Measurements from ENCODE around the gene ARHGAP6. TPM values are rescaled to one million over a fixed set of nuclear protein-coding genes. Genes with fewer than 3 reads are reported as not detected.

The ARHGAP6 gene
- total and polyA plus RNA-seq, 2 donors from 2014 or later, result 6.0 to 20.4 TPM

GRCh38 chrX:11111947-11112346, 553.8 kb downstream of the ARHGAP6 start:
- Histone ChIP-seq H3K9me3 (ENCODE audit: control insufficient read depth in 2 of 3, insufficient read depth in 1 of 3, low read length in 3 of 3) (no peaks in the 10 kb centered on the region), H3K27ac (ENCODE audit: low read depth in 2 of 2, low read length in 2 of 2) (peak overlapping the region; percentile 76 to 83), H3K36me3 (ENCODE audit: control insufficient read depth in 2 of 3, insufficient read depth in 3 of 3, low read length in 3 of 3) (peaks cover 0 to 30% (median 3%) of the 10 kb centered on the region in 3 donors), H3K4me3 (ENCODE audit: low read length in 3 of 3) (peak overlapping the region; percentile 71 to 80 (median 79)), H3K9ac (ENCODE audit: low read length in 3 of 3) (peak overlapping the region; percentile 65 to 86 (median 73)), H3K4me1 (ENCODE audit: control insufficient read depth in 2 of 3, insufficient read depth in 2 of 3, low read depth in 1 of 3, low read length in 3 of 3) (peaks cover 0 to 2% (median 0%) of the 10 kb centered on the region in 3 donors), H3K27me3 (ENCODE audit: control insufficient read depth, insufficient read depth, low read length) (no peaks in the 10 kb centered on the region)
- TF ChIP-seq CTCF (IDR thresholded peaks at IDR 0.05; ENCODE audit: borderline replicate concordance, extremely low read depth, insufficient read depth), result no peak
- intact Hi-C loops (cut with DNase I), result no loop called here
- FAIRE-seq (no peak), DNase-seq (peak in 1 of 5 donors; percentile 6)

GRCh38 chrX:11111037-11111851, 554.5 kb downstream of the ARHGAP6 start, which contains the start of gene HCCS:
HCCS (plus strand) TSS chrX:11111332; CDS start chrX:11112061, 729 bp downstream.
- no peaks in the 10 kb centered on the region for H3K9me3 ChIP-seq (ENCODE audit: control insufficient read depth in 2 of 3, insufficient read depth in 1 of 3, low read length in 3 of 3)
- TF ChIP-seq CTCF (IDR thresholded peaks at IDR 0.05; ENCODE audit: borderline replicate concordance, extremely low read depth, insufficient read depth), result no peak
- no peaks in the 10 kb centered on the region for H3K27me3 ChIP-seq (ENCODE audit: control insufficient read depth, insufficient read depth, low read length)
- DNase-seq, result peak; percentile 85 to 94 (median 90)
- H3K4me1 ChIP-seq (ENCODE audit: control insufficient read depth in 2 of 3, insufficient read depth in 2 of 3, low read depth in 1 of 3, low read length in 3 of 3), result peaks cover 0 to 2% (median 0%) of the 10 kb centered on the region in 3 donors
- peak within 1 kb of the TSS; percentile 71 to 80 (median 79) for H3K4me3 ChIP-seq (ENCODE audit: low read length in 3 of 3)
- FAIRE-seq, result peak; percentile 88
- peaks cover 0 to 24% (median 2%) of the 10 kb centered on the region in 3 donors for H3K36me3 ChIP-seq (ENCODE audit: control insufficient read depth in 2 of 3, insufficient read depth in 3 of 3, low read length in 3 of 3)
- H3K9ac ChIP-seq (ENCODE audit: low read length in 3 of 3), result peak within 1 kb of the TSS; percentile 65 to 86 (median 77)
- peak within 1 kb of the TSS; percentile 76 to 83 for H3K27ac ChIP-seq (ENCODE audit: low read depth in 2 of 2, low read length in 2 of 2)
- intact Hi-C loops (cut with DNase I), result no loop called here

GRCh38 chrX:11109968-11110367, 555.8 kb downstream of the ARHGAP6 start:
- Histone ChIP-seq H3K27me3 (ENCODE audit: control insufficient read depth, insufficient read depth, low read length) (no peaks in the 10 kb centered on the region), H3K36me3 (ENCODE audit: control insufficient read depth in 2 of 3, insufficient read depth in 3 of 3, low read length in 3 of 3) (peaks cover 0 to 12% (median 0%) of the 10 kb centered on the region in 3 donors), H3K9ac (ENCODE audit: low read length in 3 of 3) (no peak overlapping the region), H3K4me1 (ENCODE audit: control insufficient read depth in 2 of 3, insufficient read depth in 2 of 3, low read depth in 1 of 3, low read length in 3 of 3) (peaks cover 0 to 2% (median 0%) of the 10 kb centered on the region in 3 donors), H3K4me3 (ENCODE audit: low read length in 3 of 3) (no peak overlapping the region), H3K27ac (ENCODE audit: low read depth in 2 of 2, low read length in 2 of 2) (no peak overlapping the region), H3K9me3 (ENCODE audit: control insufficient read depth in 2 of 3, insufficient read depth in 1 of 3, low read length in 3 of 3) (no peaks in the 10 kb centered on the region)
- FAIRE-seq (no peak), DNase-seq (no peak)
- no peak for TF ChIP-seq CTCF (IDR thresholded peaks at IDR 0.05; ENCODE audit: borderline replicate concordance, extremely low read depth, insufficient read depth)
- intact Hi-C loops (cut with DNase I), result no loop called here

All from kidney (tissue), 14 donors.